Lower leg skin (tissue), 4 donors: ENCODE data around the gene PFN4. TPM values are rescaled to one million over a fixed set of nuclear protein-coding genes. Genes with fewer than 3 reads are reported as not detected.

Experiments used
- DNase-seq, 2 donors: peaks; one replicate each; pipeline ENCODE4 v3.0.0-alpha.2; 2019; ENCODE audit warnings: low spot score in 2 of 2
- H3K4me3 ChIP-seq: fragments of 200-600 bp; sonication (generic); 2 replicates; pipeline ENCODE4 v1.5.1; 2017; ENCODE audit warnings: mild to moderate bottlenecking, low read depth; ENCODE audit not compliant: poor library complexity, severe bottlenecking
- POLR2A ChIP-seq, 2 donors: fragments of 450-650 bp; IDR thresholded peaks; one replicate each; pipeline ENCODE4 v1.6.1; 2016 to 2017; ENCODE audit warnings: antibody characterized with exemption in 2 of 2, mild to moderate bottlenecking in 1 of 2, moderate library complexity in 1 of 2
- WGBS, 2 donors: methylation state at CpG; one replicate each; pipeline ENCODE4 v1.1.5; 2018; 5-methylcytosine and 5-hydroxymethylcytosine counted together
- intact Hi-C: fragments of 100-400 bp; cut with DNase I; formaldehyde crosslinking; loops from one replicate; pipeline ENCODE4 v1.15.0; 2023; ENCODE audit warnings: low total_unique reads
- total RNA-seq, 4 donors: library from RNA; depleted of rRNA; stranded (reverse); fragments of >200 nt; gene quantifications; one replicate each; pipeline ENCODE4 v1.1.0, GENCODE V29; 2016
- TF ChIP-seq, protein P1 (sequence below), 3 donors: fragments of 450-650 bp; IDR thresholded peaks; one replicate each; pipeline ENCODE4 v1.5.1; 2016; ENCODE audit warnings: antibody characterized with exemption in 3 of 3, mild to moderate bottlenecking in 3 of 3, moderate library complexity in 2 of 3

Gene PFN4
- total RNA-seq, 4 donors from 2014 or later: 0.65 TPM; not detected in 3

DNA sequence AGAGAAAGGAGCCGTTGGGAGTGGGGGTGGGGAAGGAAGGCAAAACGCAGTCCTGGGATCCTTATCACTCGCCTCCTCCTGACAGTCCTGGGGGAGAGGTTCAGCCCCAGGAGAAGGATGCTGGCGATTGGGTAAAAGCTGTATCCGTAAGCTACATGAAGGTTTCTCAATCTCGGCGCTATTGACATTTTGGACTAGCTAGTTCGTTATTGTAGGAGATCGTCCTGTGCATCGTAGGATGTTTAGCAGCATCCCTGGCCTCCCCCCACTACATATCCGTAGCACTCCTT, 38.0 kb downstream of the PFN4 start:
- whole genome bisulfite sequencing, 2 donors: 17 to 32% methylated on average over 11 of the region's 11 CpGs
- H3K4me3 ChIP-seq: peak overlapping the region; percentile 41
- DNase-seq: no peak
- intact Hi-C loops: loop anchor here (10.0 kb wide), 2 partner anchors 150 to 260 kb away; no protein-coding TSS in a partner anchor
- TF ChIP-seq, protein P1, sequence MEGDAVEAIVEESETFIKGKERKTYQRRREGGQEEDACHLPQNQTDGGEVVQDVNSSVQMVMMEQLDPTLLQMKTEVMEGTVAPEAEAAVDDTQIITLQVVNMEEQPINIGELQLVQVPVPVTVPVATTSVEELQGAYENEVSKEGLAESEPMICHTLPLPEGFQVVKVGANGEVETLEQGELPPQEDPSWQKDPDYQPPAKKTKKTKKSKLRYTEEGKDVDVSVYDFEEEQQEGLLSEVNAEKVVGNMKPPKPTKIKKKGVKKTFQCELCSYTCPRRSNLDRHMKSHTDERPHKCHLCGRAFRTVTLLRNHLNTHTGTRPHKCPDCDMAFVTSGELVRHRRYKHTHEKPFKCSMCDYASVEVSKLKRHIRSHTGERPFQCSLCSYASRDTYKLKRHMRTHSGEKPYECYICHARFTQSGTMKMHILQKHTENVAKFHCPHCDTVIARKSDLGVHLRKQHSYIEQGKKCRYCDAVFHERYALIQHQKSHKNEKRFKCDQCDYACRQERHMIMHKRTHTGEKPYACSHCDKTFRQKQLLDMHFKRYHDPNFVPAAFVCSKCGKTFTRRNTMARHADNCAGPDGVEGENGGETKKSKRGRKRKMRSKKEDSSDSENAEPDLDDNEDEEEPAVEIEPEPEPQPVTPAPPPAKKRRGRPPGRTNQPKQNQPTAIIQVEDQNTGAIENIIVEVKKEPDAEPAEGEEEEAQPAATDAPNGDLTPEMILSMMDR (IDR thresholded peaks at IDR 0.05): no peak
- no peak for TF ChIP-seq POLR2A (IDR thresholded peaks at IDR 0.05)

DNA sequence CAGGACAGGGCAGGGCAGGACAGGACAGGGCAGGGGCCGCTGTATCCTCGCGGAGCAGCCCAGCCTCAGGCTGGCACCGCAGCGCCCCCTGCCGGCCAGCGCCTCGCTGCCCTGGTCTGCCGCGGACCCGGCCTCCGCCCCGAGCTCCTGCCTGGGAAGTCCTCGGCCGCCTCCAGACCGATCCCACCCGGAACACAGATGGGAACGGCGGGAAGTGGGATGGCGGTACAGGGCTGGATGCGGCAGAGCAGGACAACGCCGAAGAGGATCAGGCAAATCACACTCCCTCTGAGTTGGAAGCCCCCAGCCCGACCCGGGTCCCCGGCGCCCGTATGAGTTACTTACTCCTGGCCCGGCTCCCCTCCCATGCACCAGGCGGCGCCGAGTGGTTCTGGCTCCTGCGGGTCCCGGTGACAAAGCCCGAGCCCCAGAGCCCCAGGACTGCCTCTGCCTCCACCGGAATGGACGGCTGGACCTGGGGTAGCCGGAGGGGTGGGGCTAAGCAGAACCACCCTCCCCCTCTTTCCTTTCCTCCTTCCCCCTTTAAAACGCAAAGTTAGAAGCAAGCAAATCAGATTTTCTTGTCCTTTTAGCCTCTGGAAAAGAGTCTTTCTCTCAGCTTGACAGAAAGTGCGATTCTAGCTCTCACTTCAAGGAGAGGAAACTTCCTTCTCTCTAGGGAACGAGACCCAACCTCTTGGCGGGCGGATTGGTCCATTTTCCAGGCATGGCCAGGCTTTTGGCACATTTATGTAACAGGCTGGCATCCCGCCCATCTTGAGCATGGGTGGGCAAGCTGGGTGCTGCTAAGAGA, 38.5 kb downstream of the PFN4 start, which contains the start of gene TP53I3:
Gene TP53I3 (minus strand): TSS at position 449 of the 814 bp plus-strand sequence. CDS start 508 bp downstream, outside the sequence.
- H3K4me3 ChIP-seq: peak within 1 kb of the TSS; percentile 41
- peak; percentile 79 to 98 for DNase-seq
- no peak for TF ChIP-seq POLR2A (IDR thresholded peaks at IDR 0.05)
- TF ChIP-seq, protein P1 (IDR thresholded peaks at IDR 0.05): peak in 2 of 3 donors; percentile 4 to 75
- intact Hi-C loops: loop anchor here (10.0 kb wide), 2 partner anchors 150 to 260 kb away; no protein-coding TSS in a partner anchor
- WGBS, 2 donors: 2% methylated on average over 38 to 44 of the region's 44 CpGs

DNA sequence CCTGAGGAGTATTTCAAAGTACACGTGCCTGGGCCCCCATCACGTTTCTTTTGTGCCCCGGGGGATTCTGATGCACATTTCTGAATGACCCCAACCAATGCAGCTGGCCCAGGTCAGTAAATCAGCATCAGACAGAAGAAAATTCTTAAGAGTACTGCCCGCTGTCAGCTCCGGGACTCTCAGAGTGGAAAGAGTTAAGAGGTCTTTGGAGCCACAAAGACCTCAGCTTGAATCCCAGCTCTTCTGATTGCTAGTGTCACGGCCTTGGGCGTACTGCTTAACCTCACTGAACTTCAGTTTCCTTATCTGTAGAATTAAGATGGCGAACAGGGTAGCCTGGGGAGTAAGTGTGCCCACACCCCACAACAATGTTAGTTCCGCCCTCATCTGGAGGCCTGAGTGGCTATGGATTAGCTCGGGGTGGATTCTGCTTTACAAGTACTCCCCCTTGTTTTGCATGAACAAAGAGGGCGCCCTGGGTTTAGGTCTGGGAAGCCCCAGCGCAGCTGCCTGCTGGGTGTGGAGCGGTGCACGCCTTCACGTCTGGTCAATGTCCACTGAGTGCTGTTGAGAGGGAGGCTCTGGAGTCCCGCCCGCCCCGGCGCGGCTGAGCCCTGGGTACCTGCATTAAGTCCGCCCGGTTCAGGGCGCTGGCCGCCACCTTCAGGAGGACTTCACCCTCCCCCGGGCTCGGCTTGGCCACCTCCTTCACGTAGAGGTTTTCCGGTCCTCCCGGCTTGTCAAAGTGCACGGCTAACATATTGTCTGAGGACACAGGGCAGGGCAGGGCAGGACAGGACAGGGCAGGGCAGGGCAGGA, 39.4 kb downstream of the PFN4 start:
- TF ChIP-seq, protein P1 (IDR thresholded peaks at IDR 0.05): no peak
- no peak for TF ChIP-seq POLR2A (IDR thresholded peaks at IDR 0.05)
- WGBS, 2 donors: 8 to 12% methylated on average over 18 to 30 of the region's 30 CpGs
- intact Hi-C loops: loop anchor here (10.0 kb wide), 2 partner anchors 149 to 259 kb away; no protein-coding TSS in a partner anchor
- peak; percentile 80 to 81 for DNase-seq
- H3K4me3 ChIP-seq: peak overlapping the region; percentile 41

DNA sequence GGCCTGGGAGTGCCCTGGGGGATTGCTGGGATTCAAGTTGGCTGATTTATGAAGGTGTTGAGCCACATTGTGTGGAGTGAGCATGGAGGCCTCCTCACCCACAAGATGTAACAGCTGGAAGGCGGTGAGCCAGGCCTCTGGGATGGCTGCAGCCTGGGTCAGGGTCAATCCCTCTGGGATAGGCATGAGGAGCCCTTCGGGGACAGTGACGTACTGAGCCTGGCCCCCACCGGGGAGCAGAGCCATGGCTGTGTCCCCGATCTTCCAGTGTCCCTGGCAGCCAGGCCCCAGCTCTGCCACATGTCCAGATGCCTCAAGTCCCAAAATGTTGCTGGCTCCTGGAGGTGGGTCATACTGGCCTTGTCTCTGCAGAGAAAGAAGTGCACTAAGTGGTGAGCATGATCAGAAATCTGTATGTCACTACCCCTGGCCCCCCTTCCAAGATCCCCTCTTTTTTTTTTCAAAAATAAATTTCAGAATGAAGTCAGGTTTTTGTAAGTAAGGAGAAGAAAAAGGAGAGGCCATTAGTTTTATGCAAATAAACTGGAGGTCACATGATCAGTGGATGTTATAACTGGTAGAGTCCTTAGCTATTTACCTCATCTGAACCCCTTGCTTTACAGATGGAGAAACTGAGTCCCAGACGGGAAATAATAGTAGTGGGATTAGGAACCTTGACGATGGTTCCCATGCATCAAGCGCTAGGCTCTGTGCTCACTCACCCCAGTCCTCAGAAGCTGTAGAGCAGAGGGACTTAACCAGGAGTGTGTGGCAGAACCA, 40.2 kb downstream of the PFN4 start:
- peak in 1 of 2 donors; percentile 80 for DNase-seq
- intact Hi-C loops: loop anchor here (10.0 kb wide), 2 partner anchors 148 to 258 kb away; no protein-coding TSS in a partner anchor
- no peak overlapping the region for H3K4me3 ChIP-seq
- TF ChIP-seq, protein P1 (IDR thresholded peaks at IDR 0.05): no peak
- no peak for TF ChIP-seq POLR2A (IDR thresholded peaks at IDR 0.05)
- WGBS, 2 donors: 74 to 87% methylated on average over 8 of the region's 8 CpGs

DNA sequence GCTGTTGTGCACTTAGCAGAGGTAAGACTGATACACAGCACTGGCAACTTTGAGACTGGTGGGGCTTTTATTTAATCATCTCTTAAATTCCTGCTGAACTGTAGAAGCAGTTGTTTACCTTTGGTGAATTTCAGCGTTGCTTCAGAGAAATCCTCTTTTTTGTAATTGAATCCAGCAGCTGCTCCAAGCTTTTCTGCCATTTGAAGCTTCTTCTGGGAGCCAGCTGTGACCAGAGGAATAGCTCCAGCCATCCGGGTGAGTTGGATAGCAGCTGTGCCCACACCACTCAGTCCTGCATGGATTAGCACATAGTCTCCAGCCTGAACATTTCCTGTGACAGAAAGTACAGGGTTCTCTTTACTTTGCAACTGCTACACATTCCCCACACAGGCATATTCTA, 42.4 kb downstream of the PFN4 start:
- 54 to 76% methylated on average over 2 of the region's 2 CpGs for WGBS, 2 donors
- no peak overlapping the region for H3K4me3 ChIP-seq
- no peak for TF ChIP-seq POLR2A (IDR thresholded peaks at IDR 0.05)
- TF ChIP-seq, protein P1 (IDR thresholded peaks at IDR 0.05): no peak
- no peak for DNase-seq
- intact Hi-C loops: loop anchor here (10.0 kb wide), 2 partner anchors 146 to 256 kb away; no protein-coding TSS in a partner anchor
